Smooth muscle cell (in vitro differentiated cells): ENCODE data around the gene RXRA. TPM values are rescaled to one million over a fixed set of nuclear protein-coding genes. Genes with fewer than 3 reads are reported as not detected.

Experiments
- DNase-seq: peaks from one replicate; lab custom pipeline; 2025; ENCODE audit not compliant: unreplicated experiment; lab: John Stamatoyannopoulos, UW
- H2AFZ ChIP-seq: fragments of 200-600 bp; sonication (generic); 2 replicates; pipeline ENCODE4 v1.6.0; 2016; ENCODE audit warnings: antibody characterized with exemption, low read depth, mild to moderate bottlenecking
- H3F3A ChIP-seq: fragments of 200-600 bp; sonication (generic); 2 replicates; pipeline ENCODE4 v1.6.0; 2017; ENCODE audit warnings: antibody characterized with exemption, low read depth
- H3K27ac ChIP-seq: fragments of 200-600 bp; sonication (generic); 2 replicates; pipeline ENCODE4 v1.5.1; 2016; ENCODE audit warnings: low read depth, mild to moderate bottlenecking
- H3K27me3 ChIP-seq: fragments of 200-600 bp; sonication (generic); 2 replicates; pipeline ENCODE4 v1.6.1; 2016; ENCODE audit warnings: low read depth, mild to moderate bottlenecking
- H3K36me3 ChIP-seq: fragments of 200-600 bp; sonication (generic); 2 replicates; pipeline ENCODE4 v1.5.1; 2016; ENCODE audit warnings: low read depth
- H3K4me1 ChIP-seq: fragments of 200-600 bp; sonication (generic); 2 replicates; pipeline ENCODE4 v1.5.1; 2016; ENCODE audit warnings: low read depth
- H3K4me2 ChIP-seq: fragments of 200-600 bp; sonication (generic); 2 replicates; pipeline ENCODE4 v1.6.0; 2016; ENCODE audit warnings: mild to moderate bottlenecking
- H3K4me3 ChIP-seq: fragments of 200-600 bp; sonication (generic); 2 replicates; pipeline ENCODE4 v1.5.1; 2016; ENCODE audit warnings: mild to moderate bottlenecking
- H3K79me2 ChIP-seq: fragments of 200-600 bp; sonication (generic); 2 replicates; pipeline ENCODE4 v1.6.0; 2016; ENCODE audit warnings: low read depth, mild to moderate bottlenecking
- H3K9ac ChIP-seq: fragments of 200-600 bp; sonication (generic); 2 replicates; pipeline ENCODE4 v1.6.0; 2016; ENCODE audit warnings: low read depth
- H3K9me3 ChIP-seq: fragments of 200-600 bp; sonication (generic); replicated peaks from 2 replicates; pipeline ENCODE4 v1.5.1; 2016; ENCODE audit warnings: low read depth
- H4K20me1 ChIP-seq: fragments of 200-600 bp; sonication (generic); 2 replicates; pipeline ENCODE4 v1.6.0; 2016; ENCODE audit warnings: low read depth
- WGBS: methylation state at CpG from one replicate; pipeline ENCODE4 v1.1.7; 2016; ENCODE audit warnings: low lambda C conversion rate; 5-methylcytosine and 5-hydroxymethylcytosine counted together
- polyA plus RNA-seq: library from polyadenylated mRNA; unstranded; fragments of >200 nt; fragmentation: Nextera tagmentation; extraction: Ambion mirVana; gene quantifications from 2 replicates; pipeline ENCODE4 v1.2.1, GENCODE V29; 2016
- total RNA-seq: library from RNA; depleted of rRNA; stranded (reverse); fragments of >200 nt; gene quantifications from 2 replicates; pipeline ENCODE4 v1.2.3, GENCODE V29; 2014
- TF ChIP-seq, protein P1 (sequence below): fragments of 200-600 bp; sonication (generic); IDR thresholded peaks from 2 replicates; pipeline ENCODE4 v1.5.1; 2017; ENCODE audit warnings: borderline replicate concordance, mild to moderate bottlenecking, antibody characterized with exemption; ENCODE audit not compliant: insufficient read depth, poor library complexity, severe bottlenecking

The RXRA gene
- total and polyA plus RNA-seq, 2 experiments from 2014 or later = 8.9 to 23.1 TPM

DNA sequence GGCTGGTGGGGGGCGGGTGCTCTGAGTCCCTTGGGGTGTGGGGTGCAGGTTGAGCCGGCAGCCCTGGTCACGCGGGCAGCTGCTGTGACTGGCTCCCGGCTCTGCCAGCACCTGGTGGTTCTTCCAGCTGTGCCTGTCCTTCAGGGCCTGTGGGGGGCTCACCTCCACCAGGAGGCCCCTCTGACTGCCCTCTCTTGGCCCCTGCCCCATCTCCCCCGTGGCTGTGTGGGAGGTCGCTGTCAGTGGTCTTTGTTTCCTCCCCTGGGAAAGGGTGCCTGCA lies 3.3 kb downstream of the RXRA start:
- peak overlapping the region; percentile 15 for H3K27ac ChIP-seq
- no peaks in the 10 kb centered on the region for H3K9me3 ChIP-seq
- H3K4me1 ChIP-seq = peaks cover 40% of the 10 kb centered on the region
- no peaks in the 10 kb centered on the region for H3K36me3 ChIP-seq
- no peak overlapping the region for H2AFZ ChIP-seq
- no peak overlapping the region for H3K9ac ChIP-seq
- H4K20me1 ChIP-seq = peaks cover 75% of the 10 kb centered on the region
- DNase-seq = no peak
- peaks cover 11% of the 10 kb centered on the region for H3F3A ChIP-seq
- no peaks in the 10 kb centered on the region for H3K27me3 ChIP-seq
- WGBS = 89% methylated on average over 6 of the region's 7 CpGs
- H3K79me2 ChIP-seq = peaks cover 75% of the 10 kb centered on the region
- H3K4me3 ChIP-seq = peak overlapping the region; percentile 76
- TF ChIP-seq, protein P1, sequence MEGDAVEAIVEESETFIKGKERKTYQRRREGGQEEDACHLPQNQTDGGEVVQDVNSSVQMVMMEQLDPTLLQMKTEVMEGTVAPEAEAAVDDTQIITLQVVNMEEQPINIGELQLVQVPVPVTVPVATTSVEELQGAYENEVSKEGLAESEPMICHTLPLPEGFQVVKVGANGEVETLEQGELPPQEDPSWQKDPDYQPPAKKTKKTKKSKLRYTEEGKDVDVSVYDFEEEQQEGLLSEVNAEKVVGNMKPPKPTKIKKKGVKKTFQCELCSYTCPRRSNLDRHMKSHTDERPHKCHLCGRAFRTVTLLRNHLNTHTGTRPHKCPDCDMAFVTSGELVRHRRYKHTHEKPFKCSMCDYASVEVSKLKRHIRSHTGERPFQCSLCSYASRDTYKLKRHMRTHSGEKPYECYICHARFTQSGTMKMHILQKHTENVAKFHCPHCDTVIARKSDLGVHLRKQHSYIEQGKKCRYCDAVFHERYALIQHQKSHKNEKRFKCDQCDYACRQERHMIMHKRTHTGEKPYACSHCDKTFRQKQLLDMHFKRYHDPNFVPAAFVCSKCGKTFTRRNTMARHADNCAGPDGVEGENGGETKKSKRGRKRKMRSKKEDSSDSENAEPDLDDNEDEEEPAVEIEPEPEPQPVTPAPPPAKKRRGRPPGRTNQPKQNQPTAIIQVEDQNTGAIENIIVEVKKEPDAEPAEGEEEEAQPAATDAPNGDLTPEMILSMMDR = no peak
- peak overlapping the region; percentile 100 for H3K4me2 ChIP-seq

DNA sequence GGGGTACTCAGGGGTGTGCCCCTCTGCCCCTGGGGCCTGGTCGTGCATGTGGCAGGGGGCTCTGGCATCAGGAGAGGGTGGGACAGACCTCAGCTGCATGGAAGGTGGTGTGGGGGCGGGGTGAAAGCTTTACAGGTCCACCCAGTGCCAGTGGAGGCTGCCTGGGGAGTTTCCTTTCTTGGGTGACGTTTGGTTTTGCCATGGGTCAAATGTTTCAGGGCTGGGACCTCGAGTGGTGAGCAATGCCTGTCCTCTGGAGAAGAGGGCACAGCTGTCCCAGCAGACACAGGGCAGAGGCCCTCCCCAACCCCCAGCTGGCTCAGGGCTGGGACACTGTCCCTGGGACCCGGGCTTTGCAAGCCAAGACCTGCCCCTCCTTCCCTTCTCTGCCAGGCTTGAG lies 3.6 kb downstream of the RXRA start:
- H3K27ac ChIP-seq = peak overlapping the region; percentile 15
- H4K20me1 ChIP-seq = peaks cover 79% of the 10 kb centered on the region
- no peaks in the 10 kb centered on the region for H3K36me3 ChIP-seq
- 84% methylated on average over 3 of the region's 5 CpGs for WGBS
- H3K4me1 ChIP-seq = peaks cover 40% of the 10 kb centered on the region
- H3K9me3 ChIP-seq = no peaks in the 10 kb centered on the region
- no peak overlapping the region for H2AFZ ChIP-seq
- H3K79me2 ChIP-seq = peaks cover 79% of the 10 kb centered on the region
- peaks cover 9% of the 10 kb centered on the region for H3F3A ChIP-seq
- no peak for DNase-seq
- H3K27me3 ChIP-seq = no peaks in the 10 kb centered on the region
- TF ChIP-seq, protein P1 = no peak
- no peak overlapping the region for H3K4me3 ChIP-seq
- H3K4me2 ChIP-seq = peak overlapping the region; percentile 100
- H3K9ac ChIP-seq = no peak overlapping the region

DNA sequence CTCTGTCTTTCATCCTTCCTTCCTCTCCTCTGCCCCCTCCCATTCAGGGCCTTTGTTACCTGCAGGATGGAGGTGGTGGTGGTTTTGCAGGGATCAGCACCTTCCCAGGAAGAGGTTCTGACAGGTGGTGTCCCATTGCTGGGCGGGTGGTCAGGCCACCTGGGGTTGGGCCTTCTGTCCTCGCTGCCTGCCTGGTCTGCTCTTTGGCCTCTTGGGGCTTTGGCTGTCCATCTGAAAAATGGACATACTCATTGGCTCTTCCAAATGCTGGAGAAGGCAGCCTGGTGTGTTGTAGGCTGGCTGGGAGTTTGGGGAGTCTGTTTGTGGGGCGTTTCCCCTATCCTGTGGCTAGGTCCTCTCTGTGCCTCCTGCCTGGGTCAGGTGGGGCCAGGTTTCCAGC lies 4.3 kb downstream of the RXRA start:
- Histone ChIP-seq H4K20me1 (peaks cover 86% of the 10 kb centered on the region), H3K27me3 (no peaks in the 10 kb centered on the region), H3K4me3 (no peak overlapping the region), H3K27ac (no peak overlapping the region), H3K36me3 (no peaks in the 10 kb centered on the region), H3K9me3 (no peaks in the 10 kb centered on the region), H3K4me1 (peaks cover 36% of the 10 kb centered on the region), H3K9ac (no peak overlapping the region), H3K4me2 (no peak overlapping the region), H3F3A (peaks cover 9% of the 10 kb centered on the region), H2AFZ (no peak overlapping the region), H3K79me2 (peaks cover 86% of the 10 kb centered on the region)
- DNase-seq = no peak
- WGBS = 98% methylated on average over 3 of the region's 3 CpGs
- TF ChIP-seq, protein P1 = no peak

DNA sequence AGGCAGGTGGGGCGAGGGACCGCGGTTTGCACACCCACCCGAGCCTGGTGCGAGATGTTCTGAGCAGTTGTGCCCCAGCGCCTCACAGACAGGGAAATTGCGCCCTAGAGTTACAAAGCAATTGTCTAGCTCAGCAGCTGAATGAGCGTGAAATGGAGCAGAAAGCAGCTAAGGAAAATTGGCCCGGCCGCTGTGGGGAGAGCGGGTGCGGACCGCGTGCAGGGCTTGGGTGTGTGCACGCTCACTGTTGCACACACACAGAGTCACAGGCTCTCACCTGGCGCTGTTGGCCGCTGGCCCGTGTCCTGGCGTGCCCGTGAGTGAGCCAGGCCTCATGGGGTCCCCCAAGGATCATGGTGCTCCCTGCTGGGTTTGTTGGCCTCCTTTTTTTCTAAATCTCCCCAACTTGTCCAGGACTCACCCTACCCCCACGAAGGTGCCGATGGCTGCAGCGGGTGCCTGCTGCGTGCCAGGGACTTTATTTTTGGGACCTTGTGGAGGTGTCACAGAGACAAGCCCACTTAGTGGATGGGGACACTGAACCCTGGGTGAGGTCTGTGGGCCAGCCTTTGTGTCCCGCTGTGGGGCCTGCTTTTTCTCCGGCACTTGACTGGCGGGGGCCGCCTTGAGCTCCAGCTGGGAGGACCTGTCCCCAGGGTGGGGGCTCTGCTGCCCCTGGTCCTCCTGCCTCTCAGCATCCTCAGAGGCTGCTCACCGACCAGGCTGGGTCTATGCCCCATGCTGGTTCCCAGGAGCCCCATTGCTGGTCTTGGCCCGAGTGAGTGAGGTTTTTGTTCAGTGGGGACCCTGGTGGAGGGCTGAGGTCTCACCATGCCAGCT lies 5.2 kb downstream of the RXRA start:
- Histone ChIP-seq H3F3A (peaks cover 9% of the 10 kb centered on the region), H3K27me3 (no peaks in the 10 kb centered on the region), H3K4me3 (no peak overlapping the region), H3K4me1 (peaks cover 36% of the 10 kb centered on the region), H3K9me3 (no peaks in the 10 kb centered on the region), H3K27ac (no peak overlapping the region), H3K4me2 (no peak overlapping the region), H4K20me1 (peaks cover 94% of the 10 kb centered on the region), H2AFZ (no peak overlapping the region), H3K9ac (no peak overlapping the region), H3K36me3 (no peaks in the 10 kb centered on the region), H3K79me2 (peaks cover 94% of the 10 kb centered on the region)
- TF ChIP-seq, protein P1 = no peak
- 95% methylated on average over 30 of the region's 30 CpGs for WGBS
- no peak for DNase-seq
